Measurements from ENCODE around the gene MT1M.

MT1M gene

DNA sequence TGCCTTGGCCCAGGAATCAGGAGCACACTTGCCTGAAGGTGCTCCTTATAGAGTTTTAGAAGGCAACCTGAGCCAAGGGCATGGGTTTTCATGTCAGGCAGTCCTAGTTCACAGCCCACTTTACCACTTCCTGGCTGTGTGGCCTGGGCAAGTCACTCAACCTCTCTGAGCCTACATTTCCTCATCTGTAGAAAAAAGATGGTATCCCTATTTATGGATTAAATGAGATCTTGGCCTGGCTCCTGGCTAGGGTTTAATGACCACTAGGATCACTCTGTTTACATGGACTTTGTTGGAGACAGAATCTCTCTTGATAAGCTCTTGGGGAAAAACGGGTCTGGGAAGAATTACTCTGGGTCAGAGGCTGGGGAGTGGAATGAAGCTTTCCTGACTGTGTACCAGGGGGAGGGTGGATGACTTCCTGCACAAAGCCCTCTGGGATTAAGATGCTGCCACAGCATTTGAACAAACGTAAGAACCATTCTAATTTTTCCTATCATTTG lies 21.8 kb upstream of the MT1M start:
- Mint-ChIP-seq H3K27ac (no peak overlapping the region), H3K27me3 (ENCODE audit: low read depth, poor library complexity) (peaks cover 67% of the 10 kb centered on the region), H3K36me3 (ENCODE audit: low read depth) (no peaks in the 10 kb centered on the region), H3K4me3 (peak overlapping the region; percentile 88), H3K9me3 (no peaks in the 10 kb centered on the region), H3K4me1 (peaks cover 58% of the 10 kb centered on the region)
- TF ChIP-seq, protein P1, sequence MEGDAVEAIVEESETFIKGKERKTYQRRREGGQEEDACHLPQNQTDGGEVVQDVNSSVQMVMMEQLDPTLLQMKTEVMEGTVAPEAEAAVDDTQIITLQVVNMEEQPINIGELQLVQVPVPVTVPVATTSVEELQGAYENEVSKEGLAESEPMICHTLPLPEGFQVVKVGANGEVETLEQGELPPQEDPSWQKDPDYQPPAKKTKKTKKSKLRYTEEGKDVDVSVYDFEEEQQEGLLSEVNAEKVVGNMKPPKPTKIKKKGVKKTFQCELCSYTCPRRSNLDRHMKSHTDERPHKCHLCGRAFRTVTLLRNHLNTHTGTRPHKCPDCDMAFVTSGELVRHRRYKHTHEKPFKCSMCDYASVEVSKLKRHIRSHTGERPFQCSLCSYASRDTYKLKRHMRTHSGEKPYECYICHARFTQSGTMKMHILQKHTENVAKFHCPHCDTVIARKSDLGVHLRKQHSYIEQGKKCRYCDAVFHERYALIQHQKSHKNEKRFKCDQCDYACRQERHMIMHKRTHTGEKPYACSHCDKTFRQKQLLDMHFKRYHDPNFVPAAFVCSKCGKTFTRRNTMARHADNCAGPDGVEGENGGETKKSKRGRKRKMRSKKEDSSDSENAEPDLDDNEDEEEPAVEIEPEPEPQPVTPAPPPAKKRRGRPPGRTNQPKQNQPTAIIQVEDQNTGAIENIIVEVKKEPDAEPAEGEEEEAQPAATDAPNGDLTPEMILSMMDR (IDR thresholded peaks at IDR 0.05): no peak
- DNase-seq: no peak

DNA sequence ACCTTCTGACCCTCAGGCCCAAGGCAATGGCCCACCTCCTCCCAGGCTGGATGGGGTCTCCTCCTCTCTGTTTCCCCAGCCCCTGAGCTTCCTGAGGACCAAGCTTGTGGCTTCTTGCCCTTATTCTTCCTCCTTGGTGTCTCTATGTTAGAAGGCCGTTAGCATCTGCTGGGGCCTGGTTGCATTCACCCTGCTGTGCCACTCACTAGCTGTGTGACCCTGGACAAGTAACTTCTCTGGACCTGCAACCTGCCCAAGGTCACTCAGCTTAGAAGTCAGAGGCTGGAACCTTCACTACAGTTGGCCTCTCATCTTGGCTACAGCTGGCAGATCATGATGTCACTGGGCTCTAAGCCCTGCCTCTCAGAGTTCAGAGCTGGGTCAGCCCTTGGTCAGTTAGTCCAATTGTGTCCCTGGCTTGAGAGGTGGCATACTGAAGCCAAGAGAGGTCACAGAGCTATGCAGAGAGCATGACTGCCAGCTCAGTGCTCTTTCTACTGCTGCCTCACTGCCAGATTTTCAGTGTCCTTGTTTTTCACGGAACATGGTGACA lies 21.1 kb upstream of the MT1M start:
- Mint-ChIP-seq H3K36me3 (ENCODE audit: low read depth) (no peaks in the 10 kb centered on the region), H3K9me3 (no peaks in the 10 kb centered on the region), H3K27ac (peak overlapping the region; percentile 55), H3K4me1 (peaks cover 51% of the 10 kb centered on the region), H3K27me3 (ENCODE audit: low read depth, poor library complexity) (peaks cover 69% of the 10 kb centered on the region), H3K4me3 (peak overlapping the region; percentile 88)
- TF ChIP-seq, protein P1 (IDR thresholded peaks at IDR 0.05): no peak
- DNase-seq: no peak

DNA sequence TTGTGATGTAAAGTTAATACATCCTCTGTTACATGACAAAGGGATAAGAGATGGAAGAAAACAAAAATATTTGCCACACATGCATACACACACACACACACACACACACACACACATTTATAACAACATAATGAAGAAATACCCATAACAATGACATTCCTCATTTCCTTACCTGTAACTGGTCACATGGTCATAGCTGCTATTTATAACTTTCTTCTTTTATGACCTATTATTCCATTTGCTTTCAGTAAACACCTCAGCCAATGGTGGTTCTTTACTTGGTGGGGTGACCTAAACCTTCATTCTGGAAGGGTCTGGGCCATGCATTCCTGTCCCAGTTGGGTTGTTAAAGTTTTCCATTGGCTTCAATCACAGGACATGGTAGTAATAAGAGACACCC lies 18.8 kb upstream of the MT1M start:
- TF ChIP-seq, protein P1 (IDR thresholded peaks at IDR 0.05): no peak
- no peak overlapping the region for H3K27ac Mint-ChIP-seq
- no peak overlapping the region for H3K4me3 Mint-ChIP-seq
- H3K36me3 Mint-ChIP-seq (ENCODE audit: low read depth): no peaks in the 10 kb centered on the region
- DNase-seq: no peak
- H3K9me3 Mint-ChIP-seq: no peaks in the 10 kb centered on the region
- peaks cover 88% of the 10 kb centered on the region for H3K27me3 Mint-ChIP-seq (ENCODE audit: low read depth, poor library complexity)
- peaks cover 42% of the 10 kb centered on the region for H3K4me1 Mint-ChIP-seq

DNA sequence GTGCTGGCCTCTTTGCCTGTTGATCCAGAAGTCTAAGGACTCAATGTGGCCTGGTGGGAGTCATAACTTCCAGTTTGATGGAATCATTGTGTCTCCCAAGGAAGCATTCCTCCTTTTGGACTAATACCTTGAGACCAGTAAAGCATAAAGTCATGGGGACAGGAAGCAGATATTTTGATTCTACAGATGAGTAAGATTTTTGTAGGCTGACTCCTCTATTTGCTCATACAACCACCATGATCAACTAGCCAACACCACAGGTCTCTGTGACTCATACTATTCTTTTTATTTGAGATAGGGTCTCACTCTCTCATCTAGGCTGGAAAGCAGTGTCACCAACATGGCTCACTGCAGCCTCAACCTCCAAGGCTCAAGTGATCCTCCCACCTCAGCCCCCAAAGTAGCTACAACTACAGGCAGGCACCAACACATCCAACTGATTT lies 17.9 kb upstream of the MT1M start:
- no peak overlapping the region for H3K4me3 Mint-ChIP-seq
- H3K9me3 Mint-ChIP-seq: no peaks in the 10 kb centered on the region
- no peak overlapping the region for H3K27ac Mint-ChIP-seq
- H3K36me3 Mint-ChIP-seq (ENCODE audit: low read depth): no peaks in the 10 kb centered on the region
- H3K4me1 Mint-ChIP-seq: peaks cover 35% of the 10 kb centered on the region
- peaks cover 88% of the 10 kb centered on the region for H3K27me3 Mint-ChIP-seq (ENCODE audit: low read depth, poor library complexity)
- no peak for DNase-seq
- TF ChIP-seq, protein P1 (IDR thresholded peaks at IDR 0.05): no peak

DNA sequence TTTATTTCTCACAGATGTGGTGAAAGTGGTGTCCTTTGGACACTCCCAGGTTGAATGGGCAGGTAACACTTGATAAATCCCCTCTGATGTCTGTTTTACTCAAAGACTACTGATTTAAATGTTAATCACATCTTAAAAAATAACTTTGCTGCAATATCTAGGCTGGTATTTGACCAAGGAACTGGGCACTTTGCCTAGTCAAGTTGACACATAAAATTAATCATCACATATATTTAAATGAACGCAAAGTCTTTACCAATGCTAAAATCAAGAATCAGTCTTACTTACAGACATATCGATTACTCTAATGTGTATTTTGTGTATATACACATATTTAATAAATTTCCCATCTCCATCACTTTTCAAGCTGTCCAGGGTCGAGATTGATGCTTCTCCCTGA lies 17.1 kb upstream of the MT1M start:
- no peak for DNase-seq
- peaks cover 92% of the 10 kb centered on the region for H3K27me3 Mint-ChIP-seq (ENCODE audit: low read depth, poor library complexity)
- no peaks in the 10 kb centered on the region for H3K9me3 Mint-ChIP-seq
- H3K4me1 Mint-ChIP-seq: peaks cover 31% of the 10 kb centered on the region
- no peak overlapping the region for H3K4me3 Mint-ChIP-seq
- TF ChIP-seq, protein P1 (IDR thresholded peaks at IDR 0.05): no peak
- H3K27ac Mint-ChIP-seq: no peak overlapping the region
- no peaks in the 10 kb centered on the region for H3K36me3 Mint-ChIP-seq (ENCODE audit: low read depth)

DNA sequence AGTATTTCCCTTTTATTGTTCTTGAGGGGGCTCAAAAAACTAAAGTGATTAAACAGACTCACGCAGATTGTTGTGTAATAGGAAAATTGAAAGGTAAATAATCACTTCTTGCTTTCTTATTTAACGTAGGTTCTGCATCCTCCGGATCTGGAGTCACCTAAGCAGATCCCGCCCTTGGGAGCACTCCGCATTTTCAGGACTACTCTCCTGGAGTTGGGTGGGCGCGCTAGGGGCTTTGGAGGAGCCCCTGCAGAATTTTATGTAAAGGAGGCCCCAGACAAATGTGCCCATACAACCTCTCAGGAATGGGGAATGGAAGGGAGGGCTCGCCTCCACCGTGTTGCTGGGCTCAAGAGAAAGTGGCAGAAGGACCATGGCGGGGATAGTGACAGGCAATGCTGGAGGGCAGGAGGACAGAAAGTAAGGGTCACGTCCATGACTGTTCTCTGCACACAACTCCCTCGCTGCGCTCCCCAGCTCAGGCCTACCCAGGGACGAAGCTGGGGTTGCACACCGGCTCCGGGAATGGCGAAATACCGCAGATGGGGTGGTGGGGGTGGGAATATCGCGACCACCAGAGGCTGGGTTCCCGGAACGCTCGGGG lies 15.7 kb upstream of the MT1M start:
- H3K9me3 Mint-ChIP-seq: no peaks in the 10 kb centered on the region
- peaks cover 98% of the 10 kb centered on the region for H3K27me3 Mint-ChIP-seq (ENCODE audit: low read depth, poor library complexity)
- peaks cover 29% of the 10 kb centered on the region for H3K4me1 Mint-ChIP-seq
- DNase-seq: no peak
- no peaks in the 10 kb centered on the region for H3K36me3 Mint-ChIP-seq (ENCODE audit: low read depth)
- H3K4me3 Mint-ChIP-seq: peak overlapping the region; percentile 80
- H3K27ac Mint-ChIP-seq: no peak overlapping the region
- TF ChIP-seq, protein P1 (IDR thresholded peaks at IDR 0.05): no peak

Measured in nephron progenitor cell (in vitro differentiated cells).